Measurements from ENCODE around the gene NAPB.
A peak's percentile ranks its signal among the peaks of the same experiment; 100 is the strongest.

NAPB gene

DNA sequence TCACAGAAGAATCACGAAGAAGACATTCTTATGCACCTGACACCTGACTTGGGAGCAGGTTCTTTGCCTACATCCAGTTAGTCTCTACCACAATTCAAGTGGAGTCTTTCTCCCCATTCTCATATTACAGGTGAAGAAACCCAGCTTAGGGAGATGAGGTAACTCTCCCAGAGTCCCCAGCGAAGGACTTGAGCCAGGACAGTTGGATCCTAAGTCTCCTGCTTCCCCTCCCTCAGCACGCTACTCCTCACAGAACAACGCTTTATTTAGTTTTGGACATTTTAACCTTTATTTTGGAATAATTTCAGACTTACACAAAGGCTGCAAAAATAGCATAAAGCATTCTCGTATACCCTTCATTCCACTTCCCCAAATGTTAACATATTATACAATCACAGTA is 17.4 kb upstream of the NAPB start:
- FAIRE-seq (no peak), DNase-seq (ENCODE audit: low spot score) (no peak)

- FAIRE-seq, result no peak
- DNase-seq (ENCODE audit: low spot score), result no peak
Measured at GRCh38 chr20:23437126-23437899, 16.0 kb upstream of the NAPB start.

DNA sequence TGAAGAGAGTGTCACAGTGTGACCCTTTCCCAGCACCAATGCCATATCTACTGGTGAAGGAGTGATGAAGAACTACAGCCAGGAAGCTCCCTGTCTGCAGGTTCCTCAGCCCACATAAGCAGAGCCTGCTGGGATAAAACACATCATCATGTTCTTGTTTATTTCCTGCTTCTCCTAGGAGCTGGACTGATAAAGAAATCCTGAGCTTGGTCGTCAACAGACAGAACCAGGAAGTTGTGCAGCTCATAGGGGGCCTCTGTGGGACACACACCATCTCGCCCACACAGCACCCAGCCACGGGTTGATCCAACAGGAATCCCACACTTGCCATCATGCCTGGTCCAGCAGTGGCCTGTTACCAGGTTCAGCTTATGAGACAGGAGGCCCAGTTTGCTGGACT is 15.4 kb upstream of the NAPB start:
- FAIRE-seq (no peak), DNase-seq (ENCODE audit: low spot score) (no peak)

DNA sequence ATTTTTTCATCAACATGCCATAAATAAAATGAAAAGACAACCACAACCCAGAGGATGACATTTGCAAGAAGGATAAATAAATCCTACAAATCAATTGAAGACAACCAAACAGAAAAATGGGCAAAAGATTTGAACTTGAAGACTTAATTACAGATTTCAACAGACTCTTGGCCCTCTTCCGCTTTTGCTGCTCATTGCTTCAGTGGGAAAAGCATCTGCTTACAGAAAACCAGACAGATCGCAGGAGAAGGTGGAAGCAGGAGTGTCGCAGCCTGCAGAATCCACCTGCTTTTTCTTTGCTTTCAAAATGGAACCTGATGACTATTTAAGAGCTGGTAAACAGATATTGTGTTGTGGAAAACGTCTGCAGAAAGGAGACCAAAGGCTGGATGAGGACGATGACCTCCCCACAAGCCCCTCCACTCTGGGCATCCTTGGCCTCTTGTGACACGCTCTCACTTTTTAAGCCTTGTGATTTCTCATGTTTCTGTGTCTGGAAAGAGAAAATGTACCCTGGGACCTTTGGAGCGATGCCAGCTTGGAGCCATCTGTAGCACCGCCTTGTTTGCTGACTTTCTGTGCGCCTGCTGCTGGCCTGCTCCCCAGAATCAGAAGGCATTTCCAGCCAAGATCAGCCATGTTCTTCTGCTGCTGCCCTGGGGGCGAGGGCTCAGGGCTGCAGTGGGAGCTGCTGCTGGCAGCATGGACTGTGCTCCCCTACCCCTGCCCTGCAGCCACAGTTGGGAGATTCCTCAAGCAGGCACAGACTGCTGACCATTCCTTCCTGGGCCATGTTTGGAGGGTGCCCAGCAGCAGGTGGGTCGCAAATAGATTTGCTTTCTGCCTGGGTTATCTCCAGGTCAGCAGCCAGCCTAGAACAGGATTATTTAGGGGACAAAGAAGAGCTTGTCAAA is 14.6 kb upstream of the NAPB start:
- DNase-seq (ENCODE audit: low spot score) (no peak), FAIRE-seq (no peak)

DNA sequence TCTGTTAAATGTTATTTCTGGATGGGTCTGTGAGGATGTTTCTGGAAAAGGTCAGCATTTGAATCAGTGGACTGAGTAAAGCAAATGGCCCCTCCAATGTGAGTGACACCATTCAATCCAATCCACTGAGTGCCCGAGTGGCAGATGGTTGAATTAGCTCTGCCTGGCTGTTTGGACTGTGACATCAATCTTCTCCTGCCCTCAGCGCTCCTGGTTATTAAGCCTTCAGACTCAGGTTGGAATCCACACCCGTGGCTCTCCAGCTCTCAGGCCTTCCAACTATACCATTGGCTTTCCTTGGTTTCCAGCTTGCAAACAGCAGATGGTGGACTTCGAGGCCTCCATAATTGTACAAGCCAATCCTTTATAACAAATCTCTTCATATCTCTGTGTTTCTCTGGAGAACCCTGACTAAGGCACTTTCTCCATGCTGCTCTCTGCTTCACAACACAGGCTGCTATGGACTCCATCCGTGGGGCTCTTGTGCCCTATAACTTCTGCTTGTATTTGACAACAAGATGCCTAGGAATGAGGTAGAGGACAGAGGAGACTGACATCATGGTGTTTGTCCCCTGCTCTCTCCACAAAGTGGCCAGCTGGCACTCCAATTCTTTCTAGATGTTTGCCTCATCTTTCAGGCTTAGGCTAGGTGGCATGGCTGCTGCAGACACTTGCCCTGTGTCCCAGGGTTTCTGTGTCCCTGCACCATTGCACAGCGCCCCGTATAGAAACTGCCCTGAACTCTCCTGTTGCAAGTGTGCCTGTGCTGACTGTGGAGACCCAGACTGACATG is 13.4 kb upstream of the NAPB start:
- no peak for FAIRE-seq

GRCh38 chr20:23433628-23434027 is 12.3 kb upstream of the NAPB start:
- DNase-seq (ENCODE audit: low spot score) (no peak), FAIRE-seq (no peak)

More for the DNA sequence above, 13.4 kb upstream of the NAPB start:
- no peak for DNase-seq (ENCODE audit: low spot score)

- no peak for FAIRE-seq
- DNase-seq (ENCODE audit: low spot score), result no peak
Measured at GRCh38 chr20:23425129-23425528, 3.8 kb upstream of the NAPB start.

- DNase-seq (ENCODE audit: low spot score) (peak; percentile 17), FAIRE-seq (peak; percentile 40)
Measured at GRCh38 chr20:23419995-23420901, 1.0 kb downstream of the NAPB start.

DNA sequence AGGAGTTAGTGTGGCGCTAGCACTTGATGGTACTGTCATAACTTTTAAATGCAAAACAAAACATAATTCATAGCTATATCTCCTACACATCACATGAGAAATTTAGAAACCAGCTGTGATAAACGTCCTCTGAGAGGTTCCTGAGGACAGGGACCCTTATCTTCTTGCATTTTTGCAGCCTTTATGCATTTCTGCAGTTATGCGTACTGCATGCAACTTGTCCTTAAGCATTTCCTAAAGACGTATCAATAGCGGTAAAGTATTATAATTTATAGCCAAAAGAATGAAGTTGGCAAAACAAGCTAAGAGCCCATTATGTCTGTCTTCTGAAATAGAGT is 1.7 kb downstream of the NAPB start:
- no peak for DNase-seq (ENCODE audit: low spot score)
- no peak for FAIRE-seq

DNA sequence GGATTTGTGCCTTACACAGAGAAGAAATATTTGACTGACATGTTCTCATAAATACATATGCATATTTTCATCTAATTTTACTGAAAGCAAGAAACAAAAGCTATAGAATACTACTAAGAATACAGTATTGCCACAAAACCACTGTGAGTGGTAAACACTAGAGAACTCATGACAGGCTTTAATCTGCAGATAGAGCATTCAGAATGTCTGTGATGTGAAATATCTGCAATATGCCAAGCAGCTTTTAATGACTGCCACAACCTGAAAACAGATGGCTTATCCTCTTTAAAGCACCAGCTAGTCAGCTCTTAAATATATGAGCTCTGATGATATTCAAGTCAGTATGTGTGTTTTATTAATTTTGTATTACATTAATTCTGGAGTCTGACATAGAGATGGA is 3.4 kb downstream of the NAPB start:
- DNase-seq (ENCODE audit: low spot score) (no peak), FAIRE-seq (no peak)

DNA sequence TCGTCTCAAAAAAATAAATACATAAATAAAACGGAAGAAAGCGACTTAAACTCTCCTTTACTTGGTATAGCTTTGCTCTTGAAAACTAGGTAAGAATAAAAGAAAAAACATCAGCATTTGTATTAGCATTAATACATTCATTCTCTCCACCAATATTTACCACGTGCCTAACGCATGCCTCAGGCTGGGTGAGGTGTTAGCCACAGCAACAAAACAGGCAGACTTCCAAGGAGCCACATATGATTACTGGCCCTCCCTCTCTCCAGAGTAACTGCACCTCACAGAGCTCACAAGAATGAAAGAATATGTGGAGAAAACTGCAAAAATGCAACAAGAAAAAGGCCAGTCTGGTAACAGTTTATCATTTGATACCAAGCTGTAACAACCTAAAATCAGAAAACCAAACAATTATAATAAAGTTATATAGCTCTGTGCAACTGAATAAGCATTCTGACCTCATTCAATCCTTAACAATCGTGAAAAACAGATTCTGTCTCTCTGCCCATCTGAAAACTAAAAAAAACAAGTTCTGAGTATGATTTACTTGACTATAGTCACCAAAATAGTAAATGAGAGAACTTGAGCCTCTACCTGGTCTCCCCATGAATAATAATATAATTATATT is 5.2 kb downstream of the NAPB start:
- DNase-seq (ENCODE audit: low spot score) (no peak), FAIRE-seq (no peak)

DNA sequence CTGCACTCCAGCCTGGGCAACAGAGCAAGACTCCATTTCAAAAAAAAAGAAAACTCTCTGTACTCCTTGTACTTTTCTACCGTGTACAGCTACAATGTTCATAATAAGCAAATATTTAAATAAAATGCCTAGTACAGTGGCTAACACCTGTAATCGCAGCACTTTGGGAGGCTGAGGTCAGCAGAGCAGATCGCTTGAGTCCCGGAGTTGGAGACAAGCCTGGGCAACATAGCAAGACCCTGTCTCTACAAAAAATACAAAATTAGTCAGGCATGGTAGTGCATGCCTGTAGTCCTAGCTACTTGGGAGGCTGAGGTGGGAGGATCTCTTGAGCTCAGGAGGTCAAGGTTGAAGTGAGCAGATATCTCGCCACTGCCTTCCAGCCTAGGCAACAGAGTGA is 5.7 kb downstream of the NAPB start:
- no peak for FAIRE-seq
- no peak for DNase-seq (ENCODE audit: low spot score)

- FAIRE-seq (peak; percentile 23), DNase-seq (ENCODE audit: low spot score) (no peak)
Measured at GRCh38 chr20:23414526-23415188, 6.6 kb downstream of the NAPB start.

GRCh38 chr20:23413862-23414422 is 7.3 kb downstream of the NAPB start:
- FAIRE-seq (no peak), DNase-seq (ENCODE audit: low spot score) (no peak)

DNA sequence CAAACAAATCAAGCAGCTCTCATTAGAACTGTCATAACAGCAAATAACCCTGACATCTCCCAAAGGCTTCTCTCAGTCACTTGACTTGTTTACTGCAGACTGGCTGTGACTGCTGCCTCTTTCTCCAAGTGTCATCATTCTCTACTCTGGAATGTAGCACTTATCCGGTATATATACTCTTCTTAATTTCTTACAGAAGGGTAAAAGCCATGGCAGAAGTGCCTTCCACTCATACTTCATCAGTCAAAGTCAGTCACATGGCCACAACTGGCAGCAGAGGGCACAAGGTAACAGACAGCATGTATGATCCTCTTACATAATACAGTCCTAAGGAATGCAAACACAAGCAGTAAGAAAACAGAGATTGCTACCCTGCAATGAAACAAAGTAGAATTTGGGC is 9.3 kb downstream of the NAPB start:
- DNase-seq (ENCODE audit: low spot score), result no peak
- FAIRE-seq, result no peak

DNA sequence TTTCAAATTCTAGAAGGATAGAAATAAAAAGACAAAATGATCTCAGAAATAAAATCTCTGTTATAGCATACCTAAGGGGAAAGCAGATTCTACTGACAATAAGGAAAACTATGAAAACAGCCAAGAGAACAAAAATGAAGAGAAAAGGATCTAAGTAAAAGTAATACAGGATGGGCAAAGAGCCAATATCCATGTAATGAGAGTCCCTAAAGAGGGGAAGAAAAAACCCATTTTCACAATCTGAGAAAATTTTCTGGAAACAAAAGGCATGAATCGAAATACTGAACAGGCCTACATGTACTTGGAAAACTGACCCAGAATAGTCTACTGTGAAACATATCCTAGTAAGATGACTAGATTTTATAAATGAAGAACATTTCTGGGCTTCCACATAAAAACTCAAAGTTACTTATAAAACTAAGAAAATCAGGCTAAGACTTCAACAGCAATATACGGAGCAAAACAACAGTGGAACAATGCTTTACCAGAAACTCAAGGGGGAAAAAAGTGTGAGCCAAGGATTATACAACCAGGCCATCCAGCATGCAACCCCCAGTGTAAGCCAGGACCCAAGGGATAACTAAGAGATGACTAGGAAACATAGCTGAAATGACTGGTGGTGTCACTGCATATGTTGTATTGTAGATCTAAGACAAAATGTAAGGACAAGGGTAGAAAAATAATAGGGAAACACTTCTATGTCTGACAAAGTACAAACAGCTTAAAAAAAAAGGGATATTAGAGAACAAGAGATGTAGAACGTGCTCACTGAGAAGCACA is 10.2 kb downstream of the NAPB start:
- DNase-seq (ENCODE audit: low spot score), result no peak
- no peak for FAIRE-seq

DNA sequence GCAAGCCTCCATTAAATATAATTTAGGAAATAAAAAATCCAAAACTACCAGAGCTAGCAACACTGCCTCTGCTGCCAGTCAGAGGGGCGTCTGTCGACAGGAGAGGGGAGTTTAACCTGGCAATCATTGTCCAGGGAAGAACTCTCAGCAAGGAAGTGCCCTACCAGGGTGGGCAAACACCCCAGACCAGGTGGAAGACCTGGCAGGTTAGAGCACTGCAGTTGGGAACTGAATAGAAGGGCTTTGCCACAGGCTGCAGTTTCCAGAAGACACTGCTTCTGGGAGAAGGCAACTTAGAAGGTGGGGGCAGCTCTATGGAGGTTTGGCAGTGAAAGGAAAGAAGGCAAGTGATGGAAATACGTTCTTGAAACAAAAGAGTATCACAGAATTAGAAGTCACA is 11.5 kb downstream of the NAPB start:
- no peak for DNase-seq (ENCODE audit: low spot score)
- FAIRE-seq, result no peak

GRCh38 chr20:23408957-23409356 is 12.3 kb downstream of the NAPB start:
- no peak for DNase-seq (ENCODE audit: low spot score)
- no peak for FAIRE-seq
